Prostate gland (tissue), 2 donors: Measurements from ENCODE around the gene ST6GALNAC4.

Experiments used
- CTCF ChIP-seq, 4 experiments: fragments of 200-600 bp in 2 of 4; fragments of 450-650 bp in 2 of 4; sonication (generic) in 2 of 4; IDR thresholded peaks; 1 replicate in 3 of 4; 2 replicates in 1 of 4; pipeline ENCODE4 v1.5.1; 2016 to 2019; ENCODE audit warnings: antibody characterized with exemption in 4 of 4, mild to moderate bottlenecking in 2 of 4, moderate library complexity in 2 of 4
- POLR2A ChIP-seq: fragments of 450-650 bp; IDR thresholded peaks from one replicate; pipeline ENCODE4 v1.6.1; 2016; ENCODE audit warnings: antibody characterized with exemption, mild to moderate bottlenecking

- no peak for TF ChIP-seq CTCF (IDR thresholded peaks at IDR 0.05)
- TF ChIP-seq POLR2A = no peak
Measured at GRCh38 chr9:127886401-127886972, 30.4 kb downstream of the ST6GALNAC4 start.
